GM18907 (cell line): ENCODE data around the gene IL2RA.
"Not testable (repeated sequence)": the region's sequence is repeated elsewhere in the genome, so short reads cannot be mapped to it uniquely, and the experiment has no call there.

Source experiments
- ATAC-seq: cut with Tn5 transposase; IDR thresholded peaks from one replicate; pipeline ENCODE4 v1.9.1; 2021; ENCODE audit warnings: mild to moderate bottlenecking, moderate library complexity; ENCODE audit not compliant: unreplicated experiment

Gene IL2RA

DNA sequence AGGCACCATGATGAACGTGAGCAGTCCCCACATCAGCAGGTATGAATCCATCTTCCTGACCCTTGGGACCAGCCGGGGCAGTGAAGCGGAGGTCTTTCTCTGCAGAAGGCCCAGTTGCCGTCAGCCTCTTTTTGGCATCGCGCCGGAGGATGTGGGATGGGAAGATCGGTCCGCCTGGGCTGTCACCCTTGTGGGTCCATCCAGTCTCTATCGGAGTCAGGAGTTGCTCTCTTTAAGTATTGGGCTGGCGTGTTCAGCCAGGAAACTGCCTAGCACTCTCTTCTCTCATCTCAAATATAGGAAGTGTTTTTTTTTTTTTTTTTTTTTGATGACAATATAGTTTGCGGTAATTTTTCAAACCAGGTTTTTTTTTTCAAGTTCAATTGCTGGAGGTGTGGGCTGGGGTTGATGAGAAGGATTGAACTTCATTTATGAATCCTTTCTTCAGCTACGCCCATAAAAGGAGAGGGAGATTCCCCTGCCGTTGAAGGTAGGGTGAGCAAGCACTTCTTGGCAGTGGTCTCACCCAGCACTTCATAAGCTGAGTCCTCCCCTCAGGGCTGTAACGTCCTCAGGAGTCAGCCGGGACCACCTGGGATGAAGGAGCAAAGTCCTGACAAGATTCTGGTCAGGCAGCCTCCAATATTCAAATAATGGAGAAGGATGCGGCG is at the start of gene IL2RA:
IL2RA (minus strand) TSS at position 267 of the 671 bp plus-strand sequence; CDS start at position 51, 216 bp downstream.
- ATAC-seq: no peak

DNA sequence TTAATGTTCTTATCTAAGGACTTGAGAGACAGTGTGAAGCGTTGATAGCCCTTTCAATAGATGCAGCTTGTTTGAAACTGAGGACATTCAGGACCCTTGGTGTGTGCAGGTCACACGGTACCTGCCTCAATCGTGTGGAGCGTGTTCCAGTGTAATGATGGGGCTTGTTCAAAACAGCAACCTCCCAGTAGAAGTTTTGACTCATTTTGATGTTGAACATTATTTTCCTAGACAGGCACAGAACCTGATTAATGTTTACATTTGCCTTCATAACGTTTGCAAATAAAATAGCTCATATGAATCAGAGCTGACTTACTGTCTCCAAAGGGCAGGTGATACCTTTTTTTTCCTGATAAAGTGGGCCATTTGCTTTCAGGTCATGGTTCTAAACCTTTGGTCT is 48.0 kb upstream of the IL2RA start:
- ATAC-seq: no peak

DNA sequence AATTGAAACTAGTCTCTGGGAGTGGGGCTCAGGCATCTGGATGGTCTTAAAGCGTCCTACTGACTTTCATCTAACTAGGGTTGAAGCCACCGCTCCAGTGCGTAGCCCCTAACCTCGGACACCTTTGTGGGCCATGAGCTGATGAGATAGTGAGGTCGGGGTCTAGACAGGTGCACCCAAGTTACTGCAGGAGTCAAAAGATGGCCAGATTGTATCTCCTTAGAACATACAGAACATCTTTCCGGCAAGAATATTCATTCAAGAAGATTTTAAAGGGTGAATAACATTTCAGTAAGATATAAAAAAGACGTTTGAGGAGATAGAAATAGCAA is 47.2 kb upstream of the IL2RA start:
- no peak for ATAC-seq

DNA sequence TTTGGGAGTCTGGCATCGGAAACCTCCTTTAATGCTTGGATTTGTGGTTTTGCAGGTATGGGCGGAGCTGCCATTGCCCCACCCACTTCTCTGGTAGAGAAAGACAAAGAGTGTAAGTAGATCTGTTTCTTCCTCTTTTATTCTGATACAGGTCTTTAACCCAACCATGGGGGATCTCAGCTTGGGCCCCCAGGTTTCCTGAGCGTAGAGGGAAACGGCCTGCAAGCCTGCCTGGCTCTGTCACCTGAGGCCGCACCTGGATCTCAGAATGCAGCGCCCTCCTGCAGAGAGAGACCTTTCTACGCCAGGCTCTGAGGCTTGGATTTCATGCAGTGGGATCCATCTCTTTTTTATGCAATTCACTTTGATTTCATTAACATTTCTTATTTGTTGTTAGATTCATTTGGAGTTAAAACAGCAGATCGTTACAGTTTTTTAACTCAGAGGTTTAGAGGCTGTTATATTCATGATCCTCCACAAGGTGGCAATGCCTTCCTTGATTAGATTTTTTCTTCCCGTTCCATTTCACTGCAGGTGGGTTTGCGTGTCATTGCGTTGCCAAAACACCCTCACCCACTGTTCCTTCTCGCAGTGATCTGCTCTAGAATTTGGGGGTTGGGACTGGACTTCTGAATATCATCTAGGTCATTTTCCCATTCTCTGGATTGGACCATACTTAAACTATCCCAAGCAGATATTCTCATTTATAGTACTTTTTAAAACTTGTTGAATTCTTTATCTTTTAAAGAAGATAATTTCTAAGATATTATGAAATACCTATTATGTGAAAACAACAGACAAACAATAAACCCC is 46.7 kb upstream of the IL2RA start:
- no peak for ATAC-seq

DNA sequence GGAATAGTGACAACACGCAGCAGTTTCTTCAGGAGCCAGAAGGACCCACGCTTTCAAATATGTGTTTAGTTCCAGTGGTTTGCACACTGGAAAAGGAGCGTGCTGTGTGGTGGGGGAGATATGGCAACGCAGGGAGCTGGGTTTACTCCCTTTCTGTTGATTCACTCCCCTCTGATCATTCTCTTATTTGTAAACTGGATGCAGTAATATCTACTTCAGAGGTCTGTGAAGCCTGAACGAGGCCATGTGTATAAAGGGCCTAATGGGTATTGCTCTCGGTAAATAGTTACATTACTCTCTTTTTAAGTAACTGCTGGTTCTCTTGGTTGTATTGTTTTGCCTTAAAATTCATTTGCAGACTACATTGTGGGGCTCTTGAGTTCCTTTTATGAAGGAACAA is 45.9 kb upstream of the IL2RA start:
- no peak for ATAC-seq

DNA sequence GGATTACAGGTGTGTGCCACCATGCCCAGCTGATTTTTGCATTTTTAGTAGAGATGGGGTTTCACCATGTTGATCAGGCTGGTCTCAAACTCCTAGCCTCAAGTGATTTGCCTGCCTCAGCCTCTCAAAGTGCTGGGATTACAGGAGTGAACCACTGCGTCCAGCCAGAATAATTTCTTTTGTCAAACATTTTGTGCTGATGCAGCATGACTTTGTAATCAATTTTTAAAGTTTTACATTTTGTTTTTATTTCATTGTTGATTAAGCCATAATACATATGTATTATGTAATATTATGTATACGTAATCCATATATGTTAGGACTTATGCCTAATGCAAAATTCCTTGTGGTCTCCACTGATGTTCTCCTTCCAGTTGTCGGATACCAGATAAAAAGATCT is 45.4 kb upstream of the IL2RA start:
- not testable (repeated sequence) for ATAC-seq

DNA sequence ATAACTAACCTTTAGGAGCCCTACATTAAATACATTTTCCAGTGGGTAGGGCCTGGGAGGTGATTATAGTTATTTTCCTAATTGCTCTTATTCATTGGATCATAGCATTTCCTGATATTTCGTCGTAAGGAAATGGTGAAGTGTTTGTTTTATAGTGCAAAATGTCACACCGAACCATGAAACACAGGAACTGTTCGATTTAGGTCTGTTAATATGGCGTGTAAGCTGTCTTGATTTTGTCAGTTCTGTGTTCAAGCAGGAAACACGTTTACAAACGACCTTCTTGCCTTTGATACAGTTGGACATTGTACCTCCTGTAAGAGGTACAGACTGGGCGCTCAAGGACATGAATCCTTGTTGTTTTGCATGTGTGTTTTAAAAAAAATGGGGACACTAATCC is 41.4 kb upstream of the IL2RA start:
- ATAC-seq: no peak

DNA sequence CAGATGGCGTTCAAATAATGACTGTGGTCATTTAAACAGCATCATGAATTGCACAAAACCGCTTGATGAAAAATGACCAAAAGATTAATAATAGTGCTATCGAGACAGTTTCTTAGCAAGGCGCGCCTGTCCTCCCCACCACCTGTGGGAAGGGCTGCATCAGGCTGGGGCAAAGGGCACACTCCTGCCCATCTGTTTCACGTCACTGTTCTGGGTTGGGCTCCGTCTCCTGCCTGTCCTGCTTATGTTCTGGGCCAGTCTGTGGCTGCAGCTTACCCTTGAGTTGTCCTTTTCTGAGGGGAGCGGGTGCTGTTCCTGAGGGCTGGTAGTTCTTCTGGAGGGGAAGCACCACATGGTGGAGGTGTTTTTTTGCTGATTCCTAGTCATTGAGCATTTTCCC is 40.0 kb upstream of the IL2RA start:
- ATAC-seq: no peak

DNA sequence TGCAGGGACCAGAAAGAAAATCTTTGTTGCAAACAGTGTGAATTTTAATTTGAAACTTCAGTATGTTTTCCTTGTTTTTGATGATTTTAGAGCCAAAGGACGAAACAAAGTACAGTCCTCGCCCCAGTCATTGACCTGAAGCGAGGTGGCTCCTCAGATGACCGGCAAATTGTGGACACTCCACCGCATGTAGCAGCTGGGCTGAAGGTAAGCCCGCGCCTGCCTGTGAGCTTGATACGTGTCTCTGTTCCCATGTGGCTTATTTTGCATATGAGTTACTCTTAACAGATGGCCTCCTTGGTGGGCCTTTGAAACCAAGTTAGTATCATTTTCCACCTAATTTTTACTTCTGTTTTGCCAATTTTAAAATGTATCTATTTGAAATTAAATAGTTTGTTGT is 39.0 kb upstream of the IL2RA start:
- ATAC-seq: peak; percentile 91

DNA sequence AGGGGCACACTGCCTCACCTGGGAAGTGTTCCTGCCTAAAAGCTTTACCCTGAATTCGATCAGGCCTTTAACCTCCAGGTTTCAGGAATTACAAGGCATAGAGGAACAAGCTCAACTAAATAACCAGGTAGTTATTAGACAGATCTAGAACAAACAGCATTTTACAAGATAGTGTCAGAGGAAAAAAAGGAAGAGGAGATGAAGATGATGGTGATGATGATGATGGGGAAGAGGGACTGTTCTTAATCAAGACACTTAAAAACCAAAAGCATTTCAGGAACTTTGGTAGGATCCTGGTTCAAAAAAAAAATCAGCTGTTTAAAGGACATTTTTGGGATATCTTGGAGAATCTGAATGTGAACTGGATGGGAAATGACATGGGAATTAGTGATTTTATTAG is 38.2 kb upstream of the IL2RA start:
- no peak for ATAC-seq

DNA sequence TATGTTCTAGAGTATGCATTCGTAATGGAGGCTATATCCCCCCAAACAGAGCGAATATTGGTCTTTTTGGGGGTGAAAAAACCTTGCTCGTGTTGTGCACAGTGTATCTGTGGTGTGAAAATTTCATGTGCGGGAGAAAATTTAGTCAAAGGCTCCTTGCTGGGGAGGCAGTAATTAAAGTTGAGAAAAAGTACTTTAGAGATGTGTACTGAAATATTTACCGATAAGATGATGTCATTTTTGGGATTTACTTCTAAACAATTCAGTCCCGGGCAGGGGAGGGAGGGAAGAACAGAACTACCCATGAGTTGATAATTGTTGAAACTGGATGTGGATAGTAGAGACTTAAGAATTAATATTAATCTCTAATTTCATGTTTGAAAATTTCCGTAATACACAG is 36.0 kb upstream of the IL2RA start:
- no peak for ATAC-seq

DNA sequence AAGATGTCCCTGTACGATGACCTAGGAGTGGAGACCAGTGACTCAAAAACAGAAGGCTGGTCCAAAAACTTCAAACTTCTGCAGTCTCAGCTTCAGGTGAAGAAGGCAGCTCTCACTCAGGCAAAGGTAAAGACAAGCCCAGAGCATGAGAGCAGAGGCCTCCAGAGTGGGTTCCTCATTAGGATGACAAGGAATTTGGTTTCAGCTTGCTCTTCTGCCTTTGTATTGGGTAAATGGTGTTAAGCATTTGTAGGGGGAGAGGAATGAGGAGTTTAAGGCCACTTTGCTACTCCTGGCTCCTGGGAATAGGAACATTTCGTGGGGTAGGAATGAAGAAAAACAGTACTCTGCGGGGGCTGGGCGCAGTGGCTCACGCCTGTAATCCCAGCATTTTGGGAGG is 34.9 kb upstream of the IL2RA start:
- ATAC-seq: no peak

DNA sequence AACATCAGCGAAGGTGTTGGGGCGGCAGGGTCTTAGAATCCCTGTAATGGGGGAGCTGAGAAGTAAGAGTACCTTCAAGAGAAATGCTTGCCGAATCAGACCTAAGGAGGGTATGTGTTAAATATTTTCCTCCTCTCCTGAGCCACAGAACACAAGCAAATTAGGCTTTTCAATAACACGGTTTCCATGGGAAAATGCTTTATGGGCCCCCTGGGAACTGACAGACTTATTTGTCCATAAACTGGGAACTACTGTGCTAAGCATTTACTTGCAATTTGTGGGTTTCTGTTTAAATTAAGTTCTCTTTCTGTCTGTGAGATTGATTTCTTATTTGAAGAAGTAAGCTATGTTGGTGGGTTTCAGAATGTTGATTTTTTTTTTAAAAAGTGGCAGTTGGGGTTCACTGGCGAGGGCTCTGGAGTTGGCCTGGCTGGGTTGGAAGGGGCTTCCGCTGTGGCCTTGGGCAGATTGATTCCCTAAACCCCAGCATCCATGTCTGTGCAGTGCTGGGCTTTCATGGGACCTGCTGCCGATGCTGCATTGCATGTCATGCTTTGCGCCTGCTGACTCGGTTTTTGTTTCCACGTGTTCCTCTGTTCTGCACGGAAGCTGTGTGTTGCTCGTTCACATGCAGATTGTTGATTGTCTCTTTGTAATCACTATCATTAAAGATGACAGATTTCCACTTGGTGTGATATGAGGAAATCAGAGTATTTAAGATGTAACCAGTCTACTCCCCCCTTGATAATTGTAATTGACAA is 33.8 kb upstream of the IL2RA start:
- no peak for ATAC-seq

DNA sequence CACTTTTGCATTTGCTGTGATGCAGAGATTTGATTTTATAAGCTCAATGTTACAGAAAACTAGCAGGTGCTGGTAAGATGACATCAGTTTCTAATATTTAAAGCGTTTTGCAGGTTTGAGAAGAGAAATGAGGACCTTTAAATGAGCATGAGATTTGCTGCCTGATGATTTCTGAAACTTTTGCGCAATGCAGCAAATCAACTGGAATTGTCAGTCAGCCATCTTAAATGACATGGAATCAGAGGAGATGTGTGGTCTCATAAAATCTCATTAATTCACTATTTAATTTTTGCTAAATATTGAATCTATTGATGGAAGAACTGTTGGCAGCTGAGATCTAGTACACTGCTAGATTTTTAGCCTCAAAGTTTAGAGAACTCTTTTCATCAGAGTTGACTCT is 30.6 kb upstream of the IL2RA start:
- ATAC-seq: no peak

DNA sequence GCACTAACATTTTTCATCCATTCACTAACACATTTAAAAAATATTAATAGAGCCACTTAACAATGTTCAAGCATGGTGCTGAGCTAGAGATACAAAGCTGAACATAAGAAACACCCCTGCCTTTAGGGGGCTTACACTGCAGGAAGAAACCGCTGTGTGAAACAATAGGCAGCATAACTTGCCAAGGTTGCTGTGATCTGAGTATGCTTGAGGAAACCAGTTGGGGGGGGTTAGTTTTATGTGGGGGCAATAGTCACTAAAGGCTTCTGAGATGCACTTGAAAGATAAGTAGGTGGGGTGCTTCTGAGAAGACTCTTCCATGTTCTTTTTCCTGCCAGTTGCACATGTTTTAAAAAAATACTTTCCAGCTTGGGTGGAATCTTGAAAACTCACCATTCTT is 29.5 kb upstream of the IL2RA start:
- ATAC-seq: no peak

DNA sequence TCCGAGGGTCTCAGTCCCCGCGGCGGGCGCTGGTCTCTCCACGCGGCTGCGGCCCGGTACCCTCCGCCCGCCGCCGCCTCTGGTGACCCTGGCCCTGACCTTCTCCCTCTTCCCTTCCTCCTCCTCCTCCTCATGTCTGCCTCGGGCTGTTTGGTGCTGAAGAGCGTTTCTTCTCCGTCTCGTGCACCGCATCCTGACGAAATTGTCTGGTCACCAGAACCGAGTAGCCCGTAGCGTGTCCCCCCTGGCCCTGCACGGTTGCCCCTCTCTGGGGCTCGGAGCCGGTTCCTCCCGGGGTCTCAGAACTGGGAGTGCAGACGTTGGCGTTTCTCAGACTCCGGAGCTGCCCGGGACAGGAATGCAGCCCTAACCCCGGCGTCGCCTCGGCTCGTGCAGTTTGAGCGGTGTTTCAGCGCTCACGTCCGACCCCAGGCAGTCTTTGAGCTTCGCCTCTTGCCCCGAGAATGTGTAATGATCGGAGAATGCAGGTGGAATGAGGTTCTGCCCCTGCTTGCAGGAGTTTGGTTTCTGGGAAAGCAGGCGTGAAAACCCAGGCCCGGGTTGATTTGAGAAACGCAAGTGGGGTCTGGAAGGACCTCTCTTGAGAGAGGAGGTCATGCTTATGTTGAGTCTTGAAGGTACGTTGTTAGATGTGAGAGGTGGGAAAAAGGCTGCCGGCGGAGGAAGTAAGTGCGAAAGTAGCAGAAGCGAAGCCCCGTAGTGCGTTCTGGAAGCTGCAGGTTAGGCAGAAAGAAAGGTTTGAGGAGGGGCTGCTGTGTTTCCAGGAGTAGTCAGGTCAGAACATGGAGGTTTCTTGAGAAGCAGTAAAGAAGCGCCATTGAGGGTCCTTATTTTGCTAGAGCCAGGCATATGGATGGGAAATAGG is 27.4 kb upstream of the IL2RA start:
- peak; percentile 7 for ATAC-seq

DNA sequence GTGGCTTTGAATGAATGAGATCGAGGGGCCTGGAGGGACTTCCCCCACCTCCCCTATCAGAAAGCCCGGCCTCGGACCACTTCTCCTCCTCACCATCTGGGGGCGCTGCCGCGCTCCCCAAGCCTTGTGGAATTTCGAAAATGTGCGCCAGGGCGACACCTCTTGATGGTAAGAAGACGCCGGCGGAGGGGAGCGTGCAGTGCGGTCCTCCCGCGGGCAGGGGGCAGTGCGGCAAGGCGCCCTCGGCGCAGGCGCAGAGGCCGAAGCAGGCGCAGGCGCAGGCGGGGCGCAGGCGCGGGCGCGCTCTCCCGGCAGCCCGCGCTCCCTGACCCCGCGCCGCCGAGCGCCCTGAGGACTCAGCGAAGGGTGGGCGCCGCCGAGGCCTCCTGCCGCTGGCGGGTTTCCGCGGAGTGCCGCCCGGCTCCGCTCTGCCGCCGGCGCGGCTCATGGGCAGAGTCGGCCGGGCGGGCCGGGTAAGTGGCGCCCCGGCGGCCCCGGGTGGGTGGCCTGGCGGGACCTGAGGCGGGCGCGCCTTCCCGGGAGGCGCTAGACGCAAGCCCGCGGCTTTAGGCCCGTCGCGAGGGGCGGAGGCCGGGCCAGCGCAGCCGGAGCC is 26.7 kb upstream of the IL2RA start, which contains the start of gene RBM17:
RBM17 (plus strand) TSS at position 314 of the 613 bp plus-strand sequence. CDS start 8,032 bp downstream, outside the sequence.
- peak; percentile 83 for ATAC-seq

DNA sequence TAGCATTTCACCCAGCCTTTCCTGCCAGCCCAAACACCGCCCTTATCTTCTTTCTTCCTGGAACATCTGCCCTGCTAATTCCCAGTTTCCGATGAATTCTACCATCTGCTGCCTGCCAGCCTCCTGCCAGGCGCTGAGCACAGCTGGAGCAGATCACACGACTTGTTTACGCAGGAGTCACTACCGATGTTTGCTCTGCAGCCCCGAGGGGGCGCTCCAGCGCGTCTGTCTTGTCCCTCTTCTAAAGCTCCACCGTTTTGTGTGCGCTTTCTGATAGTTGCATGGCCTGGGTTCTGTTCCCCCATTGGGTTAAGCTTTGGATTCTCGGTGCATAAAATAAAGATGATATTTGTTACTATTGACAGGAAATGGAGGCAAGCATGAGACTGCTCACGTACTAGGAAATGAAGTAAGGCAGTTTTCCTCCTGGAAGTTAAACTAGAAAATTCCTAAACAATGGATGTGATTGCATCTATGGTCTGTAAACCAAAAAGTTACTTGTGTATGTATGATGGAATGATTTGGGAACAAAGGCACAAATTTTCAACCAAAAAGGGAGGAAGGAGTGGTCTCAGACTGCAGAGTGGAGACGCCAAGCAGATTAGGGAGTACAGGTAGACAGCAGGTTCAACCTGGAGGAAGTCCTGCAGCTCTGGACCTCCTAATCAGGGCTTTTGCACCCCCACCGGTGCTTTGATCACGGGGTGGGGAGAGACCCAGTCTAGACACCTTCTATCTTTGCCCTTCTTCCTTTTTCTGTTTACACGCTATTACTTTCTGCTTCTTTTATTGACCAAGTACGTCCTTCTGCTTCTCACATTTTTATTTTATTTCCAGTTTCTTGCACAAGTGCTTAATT is 24.4 kb upstream of the IL2RA start:
- ATAC-seq: peak; percentile 55
